Transverse colon (tissue), 4 donors: ENCODE data around the gene USPL1. TPM values are rescaled to one million over a fixed set of nuclear protein-coding genes. Genes with fewer than 3 reads are reported as not detected.

Experiments used
- DNase-seq: peaks from one replicate; pipeline ENCODE4 v3.0.0-alpha.2; 2019
- H3K27ac ChIP-seq, 4 donors: fragments of 200-600 bp; sonication (generic); 2 replicates each; pipeline ENCODE4 v1.5.1; 2016 to 2018; ENCODE audit warnings: inconsistent platforms in 4 of 4
- H3K27me3 ChIP-seq: fragments of 200-600 bp; sonication (generic); 2 replicates; pipeline ENCODE4 v1.5.1; 2017; ENCODE audit warnings: inconsistent platforms
- H3K36me3 ChIP-seq, 4 donors: fragments of 200-600 bp; sonication (generic); 2 replicates each; pipeline ENCODE4 v1.5.1; 2017 to 2019; ENCODE audit warnings: inconsistent platforms in 4 of 4
- H3K4me1 ChIP-seq, 4 donors: fragments of 200-600 bp; sonication (generic); 2 replicates each; pipeline ENCODE4 v1.5.1; 2017 to 2020; ENCODE audit warnings: inconsistent platforms in 4 of 4
- H3K4me3 ChIP-seq, 4 donors: fragments of 200-600 bp; sonication (generic); 1 replicate in 1 of 4; 2 replicates in 3 of 4; pipeline versions ENCODE4 v1.5.1 to v1.6.1; 2017 to 2019; ENCODE audit warnings: inconsistent platforms in 4 of 4
- H3K9me3 ChIP-seq, 2 donors: fragments of 200-600 bp; sonication (generic); 2 replicates each; pipeline ENCODE4 v1.5.1; 2017 to 2019; ENCODE audit warnings: inconsistent platforms in 2 of 2
- EP300 ChIP-seq: sonication (generic); formaldehyde crosslinking; IDR thresholded peaks from one replicate; pipeline ENCODE4 v1.6.1; 2017; ENCODE audit warnings: antibody characterized with exemption, low read depth
- POLR2A ChIP-seq: fragments of 450-650 bp; IDR thresholded peaks from one replicate; pipeline ENCODE4 v1.6.1; 2016; ENCODE audit warnings: antibody characterized with exemption, mild to moderate bottlenecking, moderate library complexity
- POLR2AphosphoS5 ChIP-seq, 3 donors: sonication (generic); formaldehyde crosslinking; IDR thresholded peaks; one replicate each; pipeline ENCODE4 v1.6.1; 2016; ENCODE audit warnings: antibody characterized with exemption in 3 of 3
- WGBS, 2 donors: methylation state at CpG; one replicate each; pipeline ENCODE4 v1.1.5; 2018; ENCODE audit warnings: low coverage in 1 of 2; 5-methylcytosine and 5-hydroxymethylcytosine counted together
- in situ Hi-C, 4 donors: fragments of 200-750 bp; cut with MboI; loops; one replicate each; pipeline versions ENCODE4 v1.15.0 to v1.15.1; 2017; ENCODE audit warnings: low sequenced_read_pairs in 3 of 4, low pct_ligation_motif_present in 1 of 4, low pct_unique_long_range_greater_than_20kb in 1 of 4
- intact Hi-C: fragments of 100-400 bp; cut with DNase I; formaldehyde crosslinking; loops from one replicate; pipeline ENCODE4 v1.15.1; 2023; ENCODE audit warnings: low total_unique reads
- total RNA-seq, 4 donors: library from RNA; depleted of rRNA; stranded (reverse); fragments of >200 nt; gene quantifications; one replicate each; pipeline ENCODE4 v1.1.0, GENCODE V29; 2016
- TF ChIP-seq, protein P1 (sequence below), 5 experiments: fragments of 200-600 bp in 3 of 5; fragments of 450-650 bp in 2 of 5; sonication (generic) in 3 of 5; IDR thresholded peaks; 1 replicate in 2 of 5; 2 replicates in 3 of 5; pipeline ENCODE4 v1.5.1; 2016 to 2017; ENCODE audit warnings: antibody characterized with exemption in 5 of 5, inconsistent platforms in 3 of 5, mild to moderate bottlenecking in 2 of 5, moderate library complexity in 1 of 5

Gene USPL1
- total RNA-seq, 4 donors from 2014 or later, result 8.6 to 27.3 (median 16.9) TPM

DNA sequence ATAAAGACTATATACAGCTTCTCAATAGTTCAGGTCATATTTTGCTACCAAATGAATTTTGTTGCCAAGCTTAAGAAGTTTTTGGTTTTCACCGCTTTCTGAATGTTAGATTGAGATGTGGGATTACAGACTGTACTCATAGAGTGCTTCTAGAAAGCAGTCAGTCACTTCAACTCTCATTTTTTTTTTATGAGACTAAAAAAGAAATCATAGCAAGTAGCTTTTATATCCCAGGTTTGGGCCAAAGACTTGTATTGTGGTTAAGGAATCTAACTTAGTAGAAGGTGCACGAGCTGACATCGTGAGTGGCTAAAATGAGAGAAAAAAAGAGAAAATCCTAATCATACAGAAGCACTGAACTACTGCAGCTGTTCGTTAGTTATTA lies 2.2 kb upstream of the USPL1 start:
- DNase-seq, result no peak
- Histone ChIP-seq H3K9me3 (no peaks in the 10 kb centered on the region), H3K27ac (peak overlapping the region; percentile 98 to 100 (median 100)), H3K27me3 (no peaks in the 10 kb centered on the region), H3K4me3 (peak overlapping the region in 3 of 4 donors; percentile 82 to 93 (median 93)), H3K36me3 (no peaks in the 10 kb centered on the region), H3K4me1 (peaks cover 18 to 31% (median 26%) of the 10 kb centered on the region in 4 donors)
- TF ChIP-seq EP300 (no peak), POLR2A (no peak), POLR2AphosphoS5 (IDR thresholded peaks at IDR 0.05) (no peak)
- TF ChIP-seq, protein P1, sequence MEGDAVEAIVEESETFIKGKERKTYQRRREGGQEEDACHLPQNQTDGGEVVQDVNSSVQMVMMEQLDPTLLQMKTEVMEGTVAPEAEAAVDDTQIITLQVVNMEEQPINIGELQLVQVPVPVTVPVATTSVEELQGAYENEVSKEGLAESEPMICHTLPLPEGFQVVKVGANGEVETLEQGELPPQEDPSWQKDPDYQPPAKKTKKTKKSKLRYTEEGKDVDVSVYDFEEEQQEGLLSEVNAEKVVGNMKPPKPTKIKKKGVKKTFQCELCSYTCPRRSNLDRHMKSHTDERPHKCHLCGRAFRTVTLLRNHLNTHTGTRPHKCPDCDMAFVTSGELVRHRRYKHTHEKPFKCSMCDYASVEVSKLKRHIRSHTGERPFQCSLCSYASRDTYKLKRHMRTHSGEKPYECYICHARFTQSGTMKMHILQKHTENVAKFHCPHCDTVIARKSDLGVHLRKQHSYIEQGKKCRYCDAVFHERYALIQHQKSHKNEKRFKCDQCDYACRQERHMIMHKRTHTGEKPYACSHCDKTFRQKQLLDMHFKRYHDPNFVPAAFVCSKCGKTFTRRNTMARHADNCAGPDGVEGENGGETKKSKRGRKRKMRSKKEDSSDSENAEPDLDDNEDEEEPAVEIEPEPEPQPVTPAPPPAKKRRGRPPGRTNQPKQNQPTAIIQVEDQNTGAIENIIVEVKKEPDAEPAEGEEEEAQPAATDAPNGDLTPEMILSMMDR (IDR thresholded peaks at IDR 0.05), result no peak
- in situ Hi-C loops (loop anchor here in 1 of 4 donors (5.0 to 25.0 kb wide), 2 partner anchors 148 to 478 kb away; partner anchors contain the start of gene HMGB1), intact Hi-C loops (loop anchor here (10.0 kb wide), 1 partner anchor 69 kb away; no protein-coding TSS in a partner anchor)
- WGBS, 2 donors, result 20 to 32% methylated on average over 3 to 4 of the region's 4 CpGs

DNA sequence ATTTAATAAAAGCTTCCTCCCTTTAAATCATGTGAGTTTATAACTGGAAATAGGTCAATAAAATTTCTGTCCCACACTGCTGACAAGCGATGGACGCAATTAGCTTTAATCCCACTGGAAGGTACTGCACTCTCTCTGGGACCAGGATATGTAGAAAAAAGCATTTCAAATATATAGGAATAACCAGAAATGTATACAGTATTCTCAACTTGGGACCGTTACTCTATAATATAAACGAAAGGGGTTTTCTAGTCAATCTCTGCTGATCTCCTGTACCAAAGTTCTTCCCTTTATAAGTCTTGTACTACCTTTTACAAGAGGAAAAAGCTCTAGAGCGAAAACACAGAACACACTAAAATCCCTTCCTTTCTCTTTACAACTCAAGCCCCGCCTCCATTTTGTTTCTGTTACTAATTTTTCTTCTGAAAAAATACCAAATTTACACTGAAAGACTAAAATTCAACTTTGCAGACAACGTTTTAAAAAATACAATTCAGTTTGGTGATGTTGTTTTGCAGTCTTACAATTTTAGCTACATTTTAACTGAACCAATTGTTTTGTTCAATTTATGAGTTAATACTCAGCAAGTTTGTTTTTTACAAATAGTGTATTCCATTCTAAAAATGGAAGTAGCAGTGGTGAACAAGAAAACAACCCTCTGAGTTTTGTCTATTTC lies 1.7 kb upstream of the USPL1 start:
- intact Hi-C loops, result loop anchor here (2.0 to 10.0 kb wide), 2 partner anchors 69 to 151 kb away; partner anchors contain the start of gene HMGB1
- 0 to 2% methylated on average over 7 of the region's 7 CpGs for WGBS, 2 donors
- H3K9me3 ChIP-seq, result no peaks in the 10 kb centered on the region
- DNase-seq, result no peak
- in situ Hi-C loops, result loop anchor here in 1 of 4 donors (5.0 to 25.0 kb wide), 2 partner anchors 149 to 479 kb away; partner anchors contain the start of gene HMGB1
- no peaks in the 10 kb centered on the region for H3K27me3 ChIP-seq
- TF ChIP-seq, protein P1 (IDR thresholded peaks at IDR 0.05), result peak in 1 of 5 experiments; percentile 3
- TF ChIP-seq EP300, result no peak
- peak overlapping the region; percentile 6 to 93 (median 88) for H3K4me3 ChIP-seq
- H3K27ac ChIP-seq, result peak overlapping the region; percentile 98 to 100 (median 100)
- no peaks in the 10 kb centered on the region for H3K36me3 ChIP-seq
- peaks cover 21 to 33% (median 28%) of the 10 kb centered on the region in 4 donors for H3K4me1 ChIP-seq

- intact Hi-C loops (loop anchor here (2.0 to 10.0 kb wide), 2 partner anchors 68 to 152 kb away; partner anchors contain the start of gene HMGB1), in situ Hi-C loops (loop anchor here in 1 of 4 donors (5.0 to 25.0 kb wide), 2 partner anchors 150 to 480 kb away; partner anchors contain the start of gene HMGB1)
- peaks cover 0 to 5% (median 0%) of the 10 kb centered on the region in 4 donors for H3K36me3 ChIP-seq
- no peaks in the 10 kb centered on the region for H3K27me3 ChIP-seq
- peak; percentile 81 to 97 (median 96) for TF ChIP-seq POLR2AphosphoS5 (IDR thresholded peaks at IDR 0.05)
- no peak for TF ChIP-seq POLR2A
- peak; percentile 37 for TF ChIP-seq EP300
- H3K27ac ChIP-seq, result peak overlapping the region; percentile 98 to 100 (median 100)
- H3K4me3 ChIP-seq, result peak overlapping the region; percentile 82 to 93 (median 92)
- H3K9me3 ChIP-seq, result no peaks in the 10 kb centered on the region
- WGBS, 2 donors, result 0 to 2% methylated on average over 11 to 12 of the region's 12 CpGs
- peaks cover 21 to 36% (median 29%) of the 10 kb centered on the region in 4 donors for H3K4me1 ChIP-seq
- DNase-seq, result peak; percentile 71
Measured at GRCh38 chr13:30616927-30617314, 799 bp upstream of the USPL1 start.

GRCh38 chr13:30618186-30618929 lies 638 bp downstream of the USPL1 start:
- in situ Hi-C loops, result loop anchor here in 1 of 4 donors (5.0 to 25.0 kb wide), 2 partner anchors 151 to 481 kb away; partner anchors contain the start of gene HMGB1
- 0 to 2% methylated on average over 8 to 21 of the region's 21 CpGs for WGBS, 2 donors

More at GRCh38 chr13:30618186-30618929, 638 bp downstream of the USPL1 start:
- no peak for TF ChIP-seq POLR2A
- TF ChIP-seq, protein P1 (IDR thresholded peaks at IDR 0.05), result no peak
- TF ChIP-seq EP300, result no peak
- TF ChIP-seq POLR2AphosphoS5 (IDR thresholded peaks at IDR 0.05), result no peak
- H3K4me3 ChIP-seq, result peak overlapping the region; percentile 51 to 93 (median 76)
- no peaks in the 10 kb centered on the region for H3K9me3 ChIP-seq
- peaks cover 0 to 16% (median 2%) of the 10 kb centered on the region in 4 donors for H3K36me3 ChIP-seq
- H3K27me3 ChIP-seq, result no peaks in the 10 kb centered on the region
- intact Hi-C loops, result loop anchor here (10.0 kb wide), 1 partner anchor 66 kb away; no protein-coding TSS in a partner anchor
- peak overlapping the region; percentile 98 to 100 (median 100) for H3K27ac ChIP-seq
- peaks cover 21 to 36% (median 29%) of the 10 kb centered on the region in 4 donors for H3K4me1 ChIP-seq
- peak; percentile 30 for DNase-seq
